SH-SY5Y (cell line): Measurements from ENCODE around the gene POLH.

Experiments used
- GATA2 ChIP-seq: IDR thresholded peaks from 2 replicates; pipeline ENCODE4 v1.6.1; 2011; ENCODE audit warnings: mild to moderate bottlenecking, low read depth, low read length
- GATA3 ChIP-seq: IDR thresholded peaks from 2 replicates; pipeline ENCODE4 v1.6.1; 2011; ENCODE audit warnings: low read depth, mild to moderate bottlenecking, low read length, moderate library complexity

The POLH gene

GRCh38 chr6:43622541-43622940 is 46.6 kb downstream of the POLH start:
- TF ChIP-seq GATA2, result no peak
- no peak for TF ChIP-seq GATA3

- TF ChIP-seq GATA2, result no peak
Measured at GRCh38 chr6:43623880-43624785, 48.1 kb downstream of the POLH start.

- TF ChIP-seq GATA3 (no peak), GATA2 (no peak)
Measured at GRCh38 chr6:43624786-43625288, 48.9 kb downstream of the POLH start.

- TF ChIP-seq GATA3, result no peak
- TF ChIP-seq GATA2, result no peak
Measured at GRCh38 chr6:43625393-43625992, 49.5 kb downstream of the POLH start.

GRCh38 chr6:43627008-43627825 is 51.2 kb downstream of the POLH start:
- TF ChIP-seq GATA3 (no peak), GATA2 (no peak)

- TF ChIP-seq GATA3 (no peak), GATA2 (no peak)
Measured at GRCh38 chr6:43628393-43629103, 52.6 kb downstream of the POLH start.

- no peak for TF ChIP-seq GATA3
- no peak for TF ChIP-seq GATA2
Measured at GRCh38 chr6:43629104-43629504, 53.1 kb downstream of the POLH start, which contains the start of gene GTPBP2. TSS of gene GTPBP2 (minus strand) at chr6:43629264. CDS start at chr6:43629162, 102 bp downstream.

- TF ChIP-seq GATA2 (no peak), GATA3 (no peak)
Measured at GRCh38 chr6:43629505-43630300, 53.7 kb downstream of the POLH start.

- no peak for TF ChIP-seq GATA2
- TF ChIP-seq GATA3, result no peak
Measured at GRCh38 chr6:43630980-43631619, 55.1 kb downstream of the POLH start.

- TF ChIP-seq GATA2, result no peak
Measured at GRCh38 chr6:43634702-43635303, 58.8 kb downstream of the POLH start.

- TF ChIP-seq GATA3, result no peak
- no peak for TF ChIP-seq GATA2
Measured at GRCh38 chr6:43635387-43636307, 59.7 kb downstream of the POLH start, which contains the start of gene MAD2L1BP. TSS of gene MAD2L1BP (plus strand) at chr6:43635840. CDS start at chr6:43635876, 36 bp downstream.
